ENCODE measurements around the gene ISL2.

GRCh38 chr15:76311100-76311953 lies 25.2 kb upstream of the ISL2 start, which contains the start of gene ETFA:
- TF ChIP-seq CTCF (IDR thresholded peaks at IDR 0.05) (no peak), POLR2A (IDR thresholded peaks at IDR 0.05) (peak; percentile 89 to 93)

Measured in gastroesophageal sphincter (tissue), 3 donors.